Right renal cortex interstitium (tissue), 3 donors: Measurements from ENCODE around the gene PDE4B. TPM values are rescaled to one million over a fixed set of nuclear protein-coding genes. Genes with fewer than 3 reads are reported as not detected.

Source experiments
- DNase-seq, 3 donors: peaks; one replicate each; pipeline ENCODE4 v3.0.0-alpha.2; 2013; ENCODE audit warnings: low read depth in 3 of 3, low spot score in 2 of 3
- polyA plus RNA-seq, 3 donors: library from polyadenylated mRNA; unstranded; fragments of 120-200 nt; gene quantifications; one replicate each; pipeline ENCODE4 v1.2.1, GENCODE V29; 2013; ENCODE audit not compliant: insufficient read length in 3 of 3

PDE4B gene
- polyA plus RNA-seq, 3 donors: 7.3 to 10.0 (median 10.0) TPM

- DNase-seq: peak in 1 of 3 donors; percentile 8
These were observed 376.4 kb downstream of the PDE4B start for GRCh38 chr1:66168948-66169671.

GRCh38 chr1:66172272-66172671 lies 379.6 kb downstream of the PDE4B start:
- DNase-seq: no peak

GRCh38 chr1:66175098-66175497 lies 382.4 kb downstream of the PDE4B start:
- no peak for DNase-seq

- no peak for DNase-seq
These were observed 382.9 kb downstream of the PDE4B start for GRCh38 chr1:66175581-66175980.

GRCh38 chr1:66176012-66176715 lies 383.5 kb downstream of the PDE4B start:
- DNase-seq: no peak

GRCh38 chr1:66176832-66177231 lies 384.1 kb downstream of the PDE4B start:
- no peak for DNase-seq

- no peak for DNase-seq
These were observed 384.8 kb downstream of the PDE4B start for GRCh38 chr1:66177510-66177909.

- DNase-seq: no peak
These were observed 389.3 kb downstream of the PDE4B start for GRCh38 chr1:66182026-66182425.

- DNase-seq: no peak
These were observed 390.0 kb downstream of the PDE4B start for GRCh38 chr1:66182551-66183178.

GRCh38 chr1:66183400-66183799 lies 390.7 kb downstream of the PDE4B start:
- DNase-seq: no peak

- no peak for DNase-seq
These were observed 404.4 kb downstream of the PDE4B start for GRCh38 chr1:66197120-66197519.

GRCh38 chr1:66197785-66198184 lies 405.1 kb downstream of the PDE4B start:
- no peak for DNase-seq

GRCh38 chr1:66206563-66207144 lies 414.0 kb downstream of the PDE4B start:
- no peak for DNase-seq

GRCh38 chr1:66207484-66207883 lies 414.8 kb downstream of the PDE4B start:
- no peak for DNase-seq

GRCh38 chr1:66208632-66209031 lies 415.9 kb downstream of the PDE4B start:
- no peak for DNase-seq

- DNase-seq: no peak
These were observed 418.0 kb downstream of the PDE4B start for GRCh38 chr1:66210635-66211244.

- DNase-seq: no peak
These were observed 418.8 kb downstream of the PDE4B start for GRCh38 chr1:66211521-66211920.

- DNase-seq: no peak
These were observed 420.8 kb downstream of the PDE4B start for GRCh38 chr1:66213491-66213890.

- no peak for DNase-seq
These were observed 422.2 kb downstream of the PDE4B start for GRCh38 chr1:66214901-66215300.

GRCh38 chr1:66217021-66217420 lies 424.3 kb downstream of the PDE4B start:
- DNase-seq: no peak

GRCh38 chr1:66217561-66217960 lies 424.9 kb downstream of the PDE4B start:
- no peak for DNase-seq
